A549 (cell line): ENCODE results near the gene TNFAIP2.

Source experiments
- BCL3 ChIP-seq: fragments of >200 bp; sonication (Bioruptor Twin); formaldehyde crosslinking; IDR thresholded peaks from 3 replicates; pipeline ENCODE4 v1.6.1; 2016
- BHLHE40 ChIP-seq: IDR thresholded peaks from 2 replicates; pipeline ENCODE4 v1.6.1; 2012; ENCODE audit warnings: low read depth, low read length, inconsistent platforms
- CHD2 ChIP-seq: fragments of 150-350 bp; IDR thresholded peaks from 2 replicates; pipeline ENCODE4 v1.6.1; 2014; ENCODE audit warnings: low read length; ENCODE audit not compliant: partially characterized antibody
- CTCF ChIP-seq: fragments of >200 bp; sonication (Bioruptor Twin); formaldehyde crosslinking; IDR thresholded peaks from 3 replicates; pipeline ENCODE4 v1.5.1; 2016
- ELK1 ChIP-seq: fragments of 150-350 bp; IDR thresholded peaks from 2 replicates; pipeline ENCODE4 v1.6.1; 2014; ENCODE audit warnings: low read depth, mild to moderate bottlenecking, low read length
- EP300 ChIP-seq, 2 experiments: fragments of >200 bp; sonication (Bioruptor Twin); formaldehyde crosslinking; IDR thresholded peaks; 2 replicates in 1 of 2; 3 replicates in 1 of 2; pipeline ENCODE4 v1.6.1; 2016 to 2017
- HOXB13 ChIP-seq: fragments of 250-450 bp; sonication (Bioruptor Pico); IDR thresholded peaks from 2 replicates; pipeline ENCODE4 v1.5.0; 2020; ENCODE audit warnings: low read depth, mild to moderate bottlenecking, moderate library complexity
- NPAS2 ChIP-seq: fragments of 250-450 bp; sonication (Bioruptor Pico); IDR thresholded peaks from 2 replicates; pipeline ENCODE4 v1.8.0; 2022; ENCODE audit warnings: mild to moderate bottlenecking, moderate library complexity, borderline replicate concordance
- PHF8 ChIP-seq: fragments of 200-600 bp; sonication (generic); IDR thresholded peaks from 2 replicates; pipeline ENCODE4 v1.6.1; 2016; ENCODE audit warnings: low read depth, mild to moderate bottlenecking, antibody characterized with exemption, moderate library complexity, borderline replicate concordance
- RAD21 ChIP-seq, 2 experiments: fragments of >200 bp in 1 of 2; sonication (Bioruptor Twin) in 1 of 2; formaldehyde crosslinking in 1 of 2; IDR thresholded peaks in 1 of 2; conservative IDR thresholded peaks in 1 of 2; 2 replicates in 1 of 2; 3 replicates in 1 of 2; pipeline ENCODE4 v1.6.1; 2012 to 2018; ENCODE audit warnings: inconsistent platforms in 1 of 2
- RFX5 ChIP-seq: fragments of 450-650 bp; IDR thresholded peaks from 2 replicates; pipeline ENCODE4 v1.7.1; 2014; ENCODE audit warnings: antibody characterized with exemption, mild to moderate bottlenecking, moderate library complexity
- TP53 ChIP-seq: fragments of 250-450 bp; sonication (Bioruptor Pico); IDR thresholded peaks from 2 replicates; pipeline ENCODE4 v1.5.0; 2021; ENCODE audit warnings: mild to moderate bottlenecking, moderate library complexity
- ZFP36 ChIP-seq: fragments of 450-650 bp; IDR thresholded peaks from 2 replicates; pipeline ENCODE4 v1.6.1; 2014; ENCODE audit warnings: borderline replicate concordance; ENCODE audit not compliant: partially characterized antibody
- ZSCAN20 ChIP-seq: fragments of 250-450 bp; sonication (Bioruptor Pico); IDR thresholded peaks from 2 replicates; pipeline ENCODE4 v1.8.0; 2022; ENCODE audit warnings: mild to moderate bottlenecking, moderate library complexity

GRCh38 chr14:103088921-103089320 lies 34.3 kb upstream of the TNFAIP2 start:
- TF ChIP-seq BCL3: no peak
- no peak for TF ChIP-seq CTCF
- TF ChIP-seq NPAS2 (CRISPR knock-in tag): no peak
- no peak for TF ChIP-seq CHD2
- TF ChIP-seq HOXB13: no peak
- TF ChIP-seq EP300 (IDR thresholded peaks at IDR 0.05): no peak
- TF ChIP-seq ELK1: no peak
- no peak for TF ChIP-seq TP53 (CRISPR knock-in tag)
- TF ChIP-seq ZFP36: no peak
- no peak for TF ChIP-seq BHLHE40
- TF ChIP-seq RFX5: no peak
- TF ChIP-seq ZSCAN20 (CRISPR knock-in tag): no peak
- TF ChIP-seq PHF8: no peak
- TF ChIP-seq RAD21 (conservative IDR thresholded peaks at IDR 0.05 in 1 of 2, IDR thresholded peaks at IDR 0.05 in 1 of 2): no peak
